T-helper 2 cell treated with Interferon-gamma antibody and Interleukin-4, amounts not matched to agents 100 ng/mL and 5 ng/mL, for 36 hours (primary cell): ENCODE data around the gene SPECC1L. TPM values are rescaled to one million over a fixed set of nuclear protein-coding genes. Genes with fewer than 3 reads are reported as not detected.

Experiments used
- intact Hi-C: fragments of 100-400 bp; cut with micrococcal nuclease; formaldehyde crosslinking; loops from one replicate; pipeline ENCODE4 v1.15.1; 2023
- total RNA-seq: library from RNA; stranded (reverse); gene quantifications from 2 replicates; pipeline ENCODE4 v1.2.3, GENCODE V29; 2022

SPECC1L gene
- total RNA-seq, 1 donor from 2014 or later: 40.4 TPM

DNA sequence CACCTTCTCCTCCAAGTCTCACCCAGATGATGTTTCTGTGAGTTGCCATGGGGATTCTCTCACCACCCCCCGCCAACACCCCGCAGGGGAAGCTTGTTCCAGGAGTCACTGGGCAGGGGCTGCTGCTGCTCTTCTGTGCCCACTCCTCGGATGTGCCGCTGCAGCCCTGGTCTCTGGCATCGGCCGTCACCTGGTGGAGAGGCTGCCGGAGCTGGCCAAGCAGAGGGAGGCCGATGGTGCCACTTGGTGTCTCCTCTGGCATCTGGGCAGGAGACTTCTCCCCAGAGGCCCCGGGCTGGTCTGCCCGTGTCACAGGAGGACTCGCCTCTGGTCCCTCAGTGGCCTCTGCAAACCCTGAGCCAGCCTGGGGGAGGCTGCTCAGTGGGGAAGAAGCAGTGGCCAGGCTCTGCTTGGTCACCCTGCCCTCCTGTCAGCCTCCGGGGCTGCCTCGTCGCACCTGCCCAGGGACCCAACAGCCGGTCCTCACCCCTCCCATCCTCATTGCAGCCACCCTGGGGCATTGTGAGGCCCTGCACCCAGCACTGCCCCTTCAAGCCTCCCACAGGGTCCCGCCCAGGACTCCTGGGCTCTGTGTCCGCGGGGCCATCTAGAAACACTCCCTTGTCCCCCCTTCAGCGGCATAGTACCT, 156.3 kb downstream of the SPECC1L start:
- intact Hi-C loops: loop anchor here (1.0 kb wide), 1 partner anchor 7 kb away; no protein-coding TSS in a partner anchor

DNA sequence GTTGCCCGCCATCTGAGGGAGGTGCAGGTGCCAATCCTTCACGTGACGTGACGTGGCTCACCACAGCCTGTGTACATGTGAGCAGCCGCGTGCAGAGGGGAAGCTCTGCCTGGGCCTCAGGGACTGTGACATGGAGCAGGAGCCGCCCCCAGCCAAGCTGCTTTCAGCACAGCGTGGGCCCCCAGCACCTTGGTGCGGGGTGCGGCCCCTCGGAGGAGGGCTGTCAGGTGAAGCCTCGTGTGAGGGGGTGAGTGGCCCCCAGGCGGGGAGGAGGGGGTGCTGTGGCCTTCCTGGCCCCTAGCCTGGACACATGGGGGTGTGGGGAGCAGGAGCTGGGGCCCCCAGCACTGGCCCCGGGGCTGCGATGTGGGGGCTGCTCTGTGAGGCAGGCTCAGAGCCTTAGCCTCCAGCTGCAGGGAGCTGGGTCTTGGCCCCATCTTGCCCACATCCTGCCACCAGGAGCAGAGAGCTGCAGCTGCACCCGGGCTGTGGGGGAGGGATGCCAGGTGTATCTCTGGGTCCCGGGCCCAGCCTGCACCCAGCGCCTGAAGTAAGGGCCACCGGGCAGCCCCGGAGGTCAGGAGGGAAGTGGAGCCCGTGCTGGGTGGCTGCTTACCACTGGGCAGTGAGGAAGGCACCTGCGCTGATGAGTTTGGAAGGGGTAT, 157.0 kb downstream of the SPECC1L start, which contains the start of gene ADORA2A:
TSS of gene ADORA2A (plus strand) at position 100 of the 665 bp plus-strand sequence. CDS start 5,806 bp downstream, outside the sequence.
- intact Hi-C loops: no loop called here

DNA sequence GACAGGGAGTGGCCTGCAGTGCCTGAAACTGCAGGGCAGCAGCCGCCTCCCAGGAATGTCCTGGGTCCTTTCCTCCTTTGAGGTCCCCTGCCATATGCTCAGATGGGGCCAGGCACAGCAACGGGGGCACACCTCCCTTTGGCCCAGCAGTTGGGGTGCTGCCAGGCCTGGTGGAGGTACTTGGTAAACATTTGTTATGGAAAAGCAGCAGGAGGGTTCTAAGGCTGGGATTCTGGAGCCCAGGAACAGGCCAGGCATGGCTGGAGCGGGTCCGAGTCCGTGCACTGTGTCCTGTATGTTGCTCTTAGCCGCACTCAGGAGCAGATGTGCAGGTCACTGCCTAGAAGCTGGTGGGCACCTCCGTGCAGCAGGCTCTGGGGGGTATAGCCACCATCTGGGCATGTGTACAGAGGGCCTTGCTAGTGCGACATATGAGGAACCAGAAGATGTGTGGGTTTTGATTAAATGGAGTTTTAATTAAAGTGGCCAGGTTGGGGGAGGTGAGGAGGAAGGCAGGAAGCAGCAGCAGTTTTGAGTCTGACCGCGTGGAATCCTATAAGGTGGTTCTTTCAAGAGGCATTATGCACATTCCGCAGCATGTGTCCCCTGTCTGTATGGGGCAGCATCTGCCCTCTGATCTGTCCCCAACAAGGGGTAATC, 158.2 kb downstream of the SPECC1L start:
- intact Hi-C loops: no loop called here

DNA sequence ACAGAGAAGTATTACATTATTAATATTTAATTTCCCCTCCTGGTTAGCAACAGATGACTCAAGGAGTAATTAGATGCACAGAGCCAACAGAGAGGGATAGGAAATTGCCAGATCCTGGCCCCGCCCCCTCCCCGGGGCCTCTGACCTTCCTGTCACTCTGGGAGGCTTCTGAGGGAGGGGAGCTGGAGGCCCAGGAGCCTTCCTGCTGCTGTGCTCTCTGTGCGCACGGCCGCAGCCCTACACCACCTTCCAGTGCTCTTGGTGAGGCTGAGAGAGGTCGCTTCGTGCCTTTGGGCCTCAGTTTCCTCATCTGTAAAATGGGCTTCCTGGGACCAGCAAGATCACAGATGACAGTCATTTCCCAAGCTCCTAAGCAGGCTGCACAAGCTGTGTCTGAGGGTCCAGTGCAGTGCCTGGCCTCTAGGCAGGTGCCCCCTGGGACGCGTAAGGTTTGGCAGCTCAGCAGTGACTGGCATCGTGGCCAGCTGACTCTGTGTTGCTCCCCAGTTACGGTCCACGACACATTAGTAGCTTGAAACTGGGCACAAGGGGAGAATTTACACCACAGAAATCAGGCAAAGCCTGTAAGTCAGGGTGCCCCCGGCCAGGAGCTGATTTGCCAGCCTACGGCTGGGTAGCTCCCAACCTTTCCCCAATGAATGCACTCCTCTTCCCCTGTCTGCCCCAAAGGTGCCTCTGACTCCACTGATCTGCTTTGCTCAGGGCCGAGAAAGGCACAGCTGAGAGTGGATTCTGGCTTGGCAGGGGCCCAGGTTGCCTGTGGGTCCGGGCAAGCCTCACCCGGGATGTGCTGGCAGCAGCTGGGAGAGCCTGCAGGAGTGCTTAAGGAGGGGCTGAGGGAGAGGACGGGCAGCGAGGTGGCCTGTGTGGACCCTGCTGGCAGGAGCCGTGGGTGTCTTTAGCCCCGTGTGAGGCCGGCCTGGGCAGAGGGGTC, 159.1 kb downstream of the SPECC1L start:
- intact Hi-C loops: loop anchor here (5.0 kb wide), 1 partner anchor 102 kb away; no protein-coding TSS in a partner anchor

GRCh38 chr22:24430431-24431308, 160.0 kb downstream of the SPECC1L start:
- intact Hi-C loops: loop anchor here (5.0 kb wide), 1 partner anchor 103 kb away; no protein-coding TSS in a partner anchor

GRCh38 chr22:24431309-24432034, 160.8 kb downstream of the SPECC1L start:
- intact Hi-C loops: loop anchor here (5.0 kb wide), 1 partner anchor 104 kb away; no protein-coding TSS in a partner anchor

DNA sequence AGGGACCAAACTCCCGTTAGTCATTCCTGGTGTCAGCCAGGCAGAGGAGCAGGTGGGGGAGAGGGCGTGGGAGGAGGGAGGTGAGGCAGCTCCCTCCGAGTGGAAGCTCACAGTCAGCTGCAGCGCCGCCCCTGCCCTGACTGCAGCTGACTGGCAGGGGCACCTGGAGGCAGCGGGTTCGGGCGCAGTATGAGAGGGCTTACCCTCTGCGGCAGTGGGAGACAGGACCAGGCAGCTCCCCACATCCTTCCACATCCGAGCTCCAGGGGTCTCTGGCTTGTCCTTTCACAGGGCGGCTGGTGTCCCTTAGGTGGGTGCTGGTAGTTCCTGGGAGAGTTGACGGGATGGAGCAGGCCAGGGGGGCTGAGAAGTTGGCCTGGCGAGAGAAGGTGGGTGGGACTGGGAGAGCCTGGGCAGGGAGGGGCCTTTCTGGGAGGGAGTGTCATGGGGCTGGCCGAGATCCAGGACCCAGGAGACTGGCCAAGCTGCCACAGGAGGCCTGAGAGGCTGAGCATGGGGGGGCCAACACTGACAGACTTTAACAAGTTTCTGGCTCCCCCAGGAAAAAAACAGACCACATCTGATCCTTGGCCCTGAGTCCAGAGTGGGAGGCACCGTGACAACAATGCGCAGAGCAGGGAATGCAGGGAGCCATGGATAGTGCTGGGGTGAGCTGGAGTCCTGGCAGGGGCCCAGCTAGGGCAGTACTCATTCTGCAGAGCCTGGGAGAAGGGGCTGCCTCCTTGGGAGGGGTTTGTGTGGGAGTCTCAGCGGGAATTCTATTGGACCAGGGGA, 161.6 kb downstream of the SPECC1L start:
- intact Hi-C loops: loop anchor here (5.0 kb wide), 1 partner anchor 105 kb away; no protein-coding TSS in a partner anchor

- intact Hi-C loops: loop anchor here (5.0 kb wide), 1 partner anchor 106 kb away; no protein-coding TSS in a partner anchor
These were observed 162.6 kb downstream of the SPECC1L start for GRCh38 chr22:24433001-24433827.

DNA sequence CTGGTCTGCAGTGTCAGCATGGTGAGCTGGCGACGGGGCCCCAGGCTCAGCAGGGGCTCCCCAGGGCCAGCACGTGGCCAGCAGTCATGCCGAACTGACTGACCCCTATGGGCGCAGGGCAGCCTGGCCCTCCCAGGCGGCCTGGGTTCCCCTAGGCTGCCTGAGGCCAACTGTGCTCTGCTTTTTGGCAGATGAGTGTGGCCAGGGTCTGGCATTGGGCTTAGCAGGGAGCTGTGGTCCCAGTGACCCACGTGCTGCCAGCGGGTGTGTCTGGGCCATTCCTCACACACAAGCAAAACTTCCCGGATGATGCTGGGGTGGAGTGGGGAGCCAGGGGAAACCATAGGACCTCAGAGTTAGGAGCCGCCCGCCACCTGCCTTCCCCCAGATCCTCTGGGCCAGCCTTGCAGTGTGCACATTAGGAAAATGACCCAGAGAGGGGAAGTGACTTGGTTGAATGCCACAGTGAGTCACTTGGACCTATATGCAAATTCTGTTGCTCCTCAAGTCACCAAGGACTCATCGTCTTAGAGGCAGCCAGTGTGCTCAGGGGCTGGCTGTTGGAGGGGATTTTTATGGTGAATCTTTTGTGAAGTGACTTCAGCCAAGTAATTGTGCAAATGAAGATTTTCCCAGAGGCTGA, 163.3 kb downstream of the SPECC1L start:
- intact Hi-C loops: loop anchor here (1.0 to 5.0 kb wide), 3 partner anchors 8 to 277 kb away; no protein-coding TSS in a partner anchor

GRCh38 chr22:24434471-24435322, 164.1 kb downstream of the SPECC1L start:
- intact Hi-C loops: loop anchor here (1.0 to 5.0 kb wide), 4 partner anchors 8 to 277 kb away; no protein-coding TSS in a partner anchor

- intact Hi-C loops: loop anchor here (5.0 kb wide), 1 partner anchor 52 kb away; no protein-coding TSS in a partner anchor
These were observed 164.7 kb downstream of the SPECC1L start for GRCh38 chr22:24435323-24435645.

- intact Hi-C loops: loop anchor here (5.0 kb wide), 1 partner anchor 51 kb away; no protein-coding TSS in a partner anchor
These were observed 165.3 kb downstream of the SPECC1L start for GRCh38 chr22:24435861-24436371.

DNA sequence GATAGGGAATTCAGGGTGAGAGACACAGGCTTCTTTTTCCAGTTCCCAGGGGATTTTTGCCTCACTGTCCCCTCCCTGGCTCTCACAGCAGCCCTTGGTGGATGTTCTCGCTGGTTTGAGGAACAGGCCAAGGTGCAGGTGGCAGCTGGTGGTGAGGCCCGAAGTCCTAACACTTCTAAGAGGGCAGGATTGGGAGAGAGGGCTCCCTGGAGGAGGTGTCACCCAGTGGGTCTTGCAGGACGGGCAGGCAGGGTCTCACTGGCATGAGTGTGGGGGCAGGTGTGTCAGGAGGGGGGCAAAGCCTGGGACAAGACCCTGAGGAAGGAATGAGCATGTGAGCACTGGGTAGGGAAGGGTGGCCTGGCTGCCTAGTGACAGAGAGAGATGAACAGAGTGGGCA, 165.9 kb downstream of the SPECC1L start:
- intact Hi-C loops: loop anchor here (5.0 kb wide), 1 partner anchor 51 kb away; no protein-coding TSS in a partner anchor

DNA sequence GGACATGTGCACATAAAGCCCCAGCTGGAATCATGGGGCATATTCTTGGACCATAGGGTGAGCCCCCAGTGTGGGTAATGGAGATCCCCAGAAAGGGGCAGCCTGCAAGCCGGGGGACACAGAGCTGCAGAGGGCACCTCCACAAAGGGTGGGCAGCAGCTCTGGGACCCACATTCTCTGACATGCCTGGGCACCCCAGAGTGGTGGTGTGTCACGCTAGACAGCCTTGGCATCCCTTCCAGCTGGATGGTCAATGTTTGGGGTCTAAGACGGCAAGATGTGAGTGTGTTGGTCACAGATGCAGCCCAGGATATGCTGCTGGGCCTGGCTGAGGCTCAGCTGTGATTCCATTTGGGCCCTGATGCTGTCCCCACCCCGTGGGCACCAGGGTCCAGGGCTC, 166.5 kb downstream of the SPECC1L start:
- intact Hi-C loops: loop anchor here (5.0 kb wide), 1 partner anchor 50 kb away; no protein-coding TSS in a partner anchor

- intact Hi-C loops: loop anchor here (5.0 kb wide), 1 partner anchor 49 kb away; no protein-coding TSS in a partner anchor
These were observed 167.2 kb downstream of the SPECC1L start for GRCh38 chr22:24437741-24438328.
